ENCODE measurements around the gene NRP1.

NRP1 gene

GRCh38 chr10:33289776-33290175, 44.7 kb downstream of the NRP1 start:
- H3K4me3 ChIP-seq (ENCODE audit: low read depth, low read length): no peak overlapping the region
- in situ Hi-C loops (cut with HindIII; ENCODE audit: low sequenced_read_pairs): no loop called here
- DNase-seq (ENCODE audit: low read depth, low spot score): no peak
- no peak for TF ChIP-seq CTCF (IDR thresholded peaks at IDR 0.05; ENCODE audit: low read depth, low read length)

GRCh38 chr10:33288127-33288526, 46.3 kb downstream of the NRP1 start:
- TF ChIP-seq CTCF (IDR thresholded peaks at IDR 0.05; ENCODE audit: low read depth, low read length): no peak
- in situ Hi-C loops (cut with HindIII; ENCODE audit: low sequenced_read_pairs): no loop called here
- H3K4me3 ChIP-seq (ENCODE audit: low read depth, low read length): no peak overlapping the region
- no peak for DNase-seq (ENCODE audit: low read depth, low spot score)

GRCh38 chr10:33287112-33287511, 47.4 kb downstream of the NRP1 start:
- in situ Hi-C loops (cut with HindIII; ENCODE audit: low sequenced_read_pairs): no loop called here
- H3K4me3 ChIP-seq (ENCODE audit: low read depth, low read length): no peak overlapping the region

GRCh38 chr10:33286157-33286934, 48.1 kb downstream of the NRP1 start:
- in situ Hi-C loops (cut with HindIII; ENCODE audit: low sequenced_read_pairs): no loop called here
- H3K4me3 ChIP-seq (ENCODE audit: low read depth, low read length): no peak overlapping the region
- no peak for DNase-seq (ENCODE audit: low read depth, low spot score)
- TF ChIP-seq CTCF (IDR thresholded peaks at IDR 0.05; ENCODE audit: low read depth, low read length): no peak

More at GRCh38 chr10:33287112-33287511, 47.4 kb downstream of the NRP1 start:
- TF ChIP-seq CTCF (IDR thresholded peaks at IDR 0.05; ENCODE audit: low read depth, low read length): no peak
- no peak for DNase-seq (ENCODE audit: low read depth, low spot score)

GRCh38 chr10:33284945-33285344, 49.5 kb downstream of the NRP1 start:
- no peak overlapping the region for H3K4me3 ChIP-seq (ENCODE audit: low read depth, low read length)
- no peak for DNase-seq (ENCODE audit: low read depth, low spot score)
- TF ChIP-seq CTCF (IDR thresholded peaks at IDR 0.05; ENCODE audit: low read depth, low read length): no peak
- in situ Hi-C loops (cut with HindIII; ENCODE audit: low sequenced_read_pairs): no loop called here

- no peak for TF ChIP-seq CTCF (IDR thresholded peaks at IDR 0.05; ENCODE audit: low read depth, low read length)
- no peak for DNase-seq (ENCODE audit: low read depth, low spot score)
- in situ Hi-C loops (cut with HindIII; ENCODE audit: low sequenced_read_pairs): no loop called here
- H3K4me3 ChIP-seq (ENCODE audit: low read depth, low read length): no peak overlapping the region
These were observed 54.5 kb downstream of the NRP1 start for GRCh38 chr10:33279811-33280602.
